Left ventricle myocardium inferior (tissue), 1 donor: ENCODE measurements around the gene AKAP13. TPM values are rescaled to one million over a fixed set of nuclear protein-coding genes. Genes with fewer than 3 reads are reported as not detected.

Experiments used
- DNase-seq: peaks from one replicate; pipeline ENCODE4 v3.0.0-alpha.2; 2020
- H3K27ac ChIP-seq: fragments of 200-600 bp; replicated peaks from 2 replicates; pipeline ENCODE4 v1.8.0; 2021
- H3K27me3 ChIP-seq: fragments of 200-600 bp; 2 replicates; pipeline ENCODE4 v1.8.0; 2021; ENCODE audit warnings: low read depth
- H3K36me3 ChIP-seq: fragments of 200-600 bp; 2 replicates; pipeline ENCODE4 v1.8.0; 2021
- H3K4me1 ChIP-seq: fragments of 200-600 bp; 2 replicates; pipeline ENCODE4 v1.8.0; 2021
- H3K4me3 ChIP-seq: fragments of 200-600 bp; 2 replicates; pipeline ENCODE4 v1.8.0; 2021; ENCODE audit warnings: mild to moderate bottlenecking, moderate library complexity
- H3K9me3 ChIP-seq: fragments of 200-600 bp; replicated peaks from 2 replicates; pipeline ENCODE4 v1.8.0; 2021
- CTCF ChIP-seq: fragments of 200-600 bp; IDR thresholded peaks from 2 replicates; pipeline ENCODE4 v1.8.0; 2021; ENCODE audit warnings: antibody characterized with exemption, mild to moderate bottlenecking, borderline replicate concordance
- intact Hi-C: fragments of 100-400 bp; cut with micrococcal nuclease; formaldehyde crosslinking; loops from one replicate; pipeline ENCODE4 v1.11.0; 2022
- total RNA-seq: library from RNA; stranded (reverse); fragmentation: NEBNext Ultra II Directional; extraction: Animal tissue kit (Norgen Biotek cat#: 25700); gene quantifications from one replicate; pipeline ENCODE4 v1.2.1, GENCODE V29; 2021
- donor health status: DM: no; HTN: yes; CAD: no; lungs with severe emphysema.

The AKAP13 gene
- total RNA-seq, 1 donor from 2014 or later = 331 TPM

- Histone ChIP-seq H3K27ac (peak overlapping the region; percentile 69), H3K36me3 (peaks cover 10% of the 10 kb centered on the region), H3K4me3 (no peak overlapping the region), H3K27me3 (no peaks in the 10 kb centered on the region), H3K4me1 (peaks cover 29% of the 10 kb centered on the region), H3K9me3 (no peaks in the 10 kb centered on the region)
- TF ChIP-seq CTCF = no peak
- intact Hi-C loops = no loop called here
- DNase-seq = no peak
These were observed 391.5 kb downstream of the AKAP13 start for GRCh38 chr15:85771781-85772445.

GRCh38 chr15:85772668-85773067 lies 392.3 kb downstream of the AKAP13 start:
- Histone ChIP-seq H3K4me1 (peaks cover 36% of the 10 kb centered on the region), H3K9me3 (no peaks in the 10 kb centered on the region), H3K36me3 (peaks cover 10% of the 10 kb centered on the region), H3K27me3 (no peaks in the 10 kb centered on the region), H3K4me3 (no peak overlapping the region), H3K27ac (peak overlapping the region; percentile 69)
- DNase-seq = no peak
- no peak for TF ChIP-seq CTCF
- intact Hi-C loops = no loop called here

GRCh38 chr15:85773249-85773648 lies 392.8 kb downstream of the AKAP13 start:
- TF ChIP-seq CTCF = no peak
- Histone ChIP-seq H3K27ac (no peak overlapping the region), H3K27me3 (no peaks in the 10 kb centered on the region), H3K9me3 (no peaks in the 10 kb centered on the region), H3K4me3 (no peak overlapping the region), H3K36me3 (peaks cover 8% of the 10 kb centered on the region), H3K4me1 (peaks cover 41% of the 10 kb centered on the region)
- no peak for DNase-seq
- intact Hi-C loops = no loop called here

- Histone ChIP-seq H3K36me3 (peaks cover under 1% of the 10 kb centered on the region), H3K4me1 (peaks cover 49% of the 10 kb centered on the region), H3K4me3 (no peak overlapping the region), H3K27me3 (no peaks in the 10 kb centered on the region), H3K27ac (no peak overlapping the region), H3K9me3 (no peaks in the 10 kb centered on the region)
- TF ChIP-seq CTCF = no peak
- intact Hi-C loops = no loop called here
- DNase-seq = no peak
These were observed 393.6 kb downstream of the AKAP13 start for GRCh38 chr15:85773970-85774369.

- Histone ChIP-seq H3K36me3 (no peaks in the 10 kb centered on the region), H3K4me1 (peaks cover 54% of the 10 kb centered on the region), H3K27ac (peak overlapping the region; percentile 73), H3K27me3 (no peaks in the 10 kb centered on the region), H3K9me3 (no peaks in the 10 kb centered on the region), H3K4me3 (no peak overlapping the region)
- intact Hi-C loops = no loop called here
- DNase-seq = no peak
- TF ChIP-seq CTCF = no peak
These were observed 397.1 kb downstream of the AKAP13 start for GRCh38 chr15:85777250-85778106.
